Activated T-helper 1 cell treated with anti-CD3 and anti-CD28 coated beads, Interleukin-12 subunit alpha, Interleukin-12 subunit beta, Interleukin-2, Interleukin-4 antibody, amounts not matched to agents 30 ng/mL and 10 ng/mL and 1 ng/mL, durations not matched to agents 14 hours and 24 hours and 36 hours (primary cell): ENCODE results near the gene GADD45G. TPM values are rescaled to one million over a fixed set of nuclear protein-coding genes. Genes with fewer than 3 reads are reported as not detected.

Experiments used
- DNase-seq: peaks from one replicate; pipeline ENCODE4 v3.0.0; 2021; ENCODE audit warnings: low spot score
- H3K27ac Mint-ChIP-seq: one replicate; pipeline ENCODE4 v1.8.0; 2021; ENCODE audit warnings: mild to moderate bottlenecking, mixed read lengths
- H3K27me3 Mint-ChIP-seq: one replicate; pipeline ENCODE4 v1.8.0; 2022; ENCODE audit warnings: mild to moderate bottlenecking, moderate library complexity, mixed read lengths; ENCODE audit not compliant: insufficient read depth
- H3K36me3 Mint-ChIP-seq: one replicate; pipeline ENCODE4 v1.8.0; 2021; ENCODE audit warnings: low read depth, mixed read lengths
- H3K4me1 Mint-ChIP-seq: one replicate; pipeline ENCODE4 v1.8.0; 2021; ENCODE audit warnings: low read depth, mixed read lengths
- H3K4me3 Mint-ChIP-seq: one replicate; pipeline ENCODE4 v1.8.0; 2021; ENCODE audit warnings: mild to moderate bottlenecking, moderate library complexity, mixed read lengths
- H3K9me3 Mint-ChIP-seq: one replicate; pipeline ENCODE4 v1.8.0; 2021; ENCODE audit warnings: mixed read lengths
- intact Hi-C: fragments of 100-400 bp; cut with micrococcal nuclease; formaldehyde crosslinking; loops from one replicate; pipeline ENCODE4 v1.15.1; 2024
- total RNA-seq: library from RNA; stranded (reverse); gene quantifications from 2 replicates; pipeline ENCODE4 v1.2.3, GENCODE V29; 2022

Gene GADD45G
- total RNA-seq, 1 donor from 2014 or later = 37.2 TPM

DNA sequence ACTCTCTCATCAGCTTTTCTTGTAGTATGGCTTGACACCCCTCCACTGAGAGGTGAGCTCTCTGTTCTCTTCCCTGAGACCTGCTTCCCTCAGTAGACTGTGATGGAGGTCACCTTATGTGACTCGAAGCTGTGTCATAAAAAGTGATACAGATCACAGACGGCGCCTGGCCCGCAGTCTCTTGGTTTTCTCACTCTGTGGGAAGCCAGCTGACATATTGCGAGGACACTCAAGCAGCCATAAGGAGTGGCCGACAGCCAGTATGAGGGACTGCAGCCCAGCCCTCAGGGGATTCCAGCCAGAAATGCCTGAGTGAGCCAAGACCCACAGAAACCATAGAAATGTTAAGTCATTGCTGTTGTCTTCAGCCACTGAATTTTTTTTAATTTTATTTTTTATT is 38.0 kb downstream of the GADD45G start:
- Mint-ChIP-seq H3K4me1 (peaks cover 9% of the 10 kb centered on the region), H3K4me3 (no peak overlapping the region), H3K27me3 (peaks cover 2% of the 10 kb centered on the region), H3K27ac (no peak overlapping the region), H3K36me3 (peaks cover 4% of the 10 kb centered on the region), H3K9me3 (no peaks in the 10 kb centered on the region)
- DNase-seq = no peak
- intact Hi-C loops = no loop called here

DNA sequence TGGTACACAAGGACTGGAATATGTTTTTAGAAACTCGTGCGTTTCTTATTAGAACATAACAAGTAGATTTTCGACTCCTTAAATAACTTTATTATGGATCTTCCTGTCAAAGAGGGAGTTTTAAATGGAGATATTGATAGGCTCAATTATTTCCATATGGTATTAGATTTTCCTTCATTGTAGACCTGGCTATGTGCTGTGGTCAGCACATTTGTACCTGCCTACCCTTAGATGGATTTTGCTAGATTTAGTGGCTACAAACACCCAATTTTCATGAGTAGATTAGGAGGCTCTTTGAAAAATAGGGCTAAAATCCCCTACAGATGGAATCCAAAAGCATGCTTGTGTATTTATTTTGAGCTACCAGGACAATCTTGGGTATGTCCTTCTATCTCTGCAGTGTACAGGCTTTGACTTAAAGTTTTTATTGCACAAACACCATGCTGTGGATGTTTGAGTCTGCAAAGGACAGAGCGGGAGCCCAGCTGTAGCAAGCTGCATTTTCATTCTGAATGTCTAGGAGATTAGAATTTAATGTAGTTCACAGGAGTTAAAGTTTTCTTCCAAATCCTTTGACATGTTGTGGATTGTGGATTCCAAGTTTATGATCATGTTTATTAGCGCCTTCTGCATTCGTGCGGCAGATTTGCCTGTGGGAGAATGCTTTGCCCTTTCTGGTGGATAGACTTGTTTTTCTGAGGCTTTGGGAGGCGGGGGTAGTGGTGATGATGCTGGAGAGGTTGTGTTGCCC is 41.6 kb downstream of the GADD45G start:
- intact Hi-C loops = no loop called here

DNA sequence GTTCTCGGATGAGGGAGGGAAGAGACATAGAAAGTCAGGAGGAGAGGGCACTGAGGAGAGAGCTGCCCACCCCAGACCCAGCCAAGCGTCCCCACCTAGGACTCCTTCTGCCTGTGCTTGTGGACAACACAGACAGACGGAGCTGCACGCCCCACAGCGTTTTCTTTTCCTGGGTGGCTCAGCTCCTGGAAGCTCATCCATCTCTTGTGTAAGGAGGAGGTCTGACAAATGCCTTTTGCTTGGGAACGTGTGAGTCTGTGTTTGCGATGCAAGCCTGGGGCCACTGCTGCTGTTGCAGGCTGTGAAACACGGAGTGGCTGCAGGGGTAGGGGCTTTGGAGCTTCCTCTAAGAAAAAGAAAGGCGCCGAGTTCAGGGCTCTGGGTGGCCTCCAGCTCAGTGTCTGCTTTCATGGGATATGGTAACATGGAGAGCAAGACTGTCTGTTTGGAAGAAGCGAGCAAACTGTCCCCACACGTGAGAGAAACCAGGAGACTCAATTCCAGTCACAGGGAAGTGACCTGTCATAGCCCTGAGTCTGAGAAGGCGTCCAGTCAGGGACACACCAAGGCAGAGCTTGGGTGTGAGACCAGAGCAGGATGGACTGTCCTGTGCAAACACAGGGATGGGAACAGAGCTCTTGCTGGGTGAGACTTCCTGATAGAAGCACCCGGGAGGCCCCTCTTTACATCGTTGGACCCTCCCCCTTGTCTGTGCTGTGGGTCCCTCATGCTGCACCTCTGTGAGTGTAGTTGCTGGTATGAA is 42.7 kb downstream of the GADD45G start:
- H3K4me3 Mint-ChIP-seq = no peak overlapping the region
- no peak overlapping the region for H3K27ac Mint-ChIP-seq
- H3K4me1 Mint-ChIP-seq = peaks cover 24% of the 10 kb centered on the region
- peaks cover 4% of the 10 kb centered on the region for H3K36me3 Mint-ChIP-seq
- no peak for DNase-seq
- no peaks in the 10 kb centered on the region for H3K9me3 Mint-ChIP-seq
- H3K27me3 Mint-ChIP-seq = peaks cover 9% of the 10 kb centered on the region
- intact Hi-C loops = no loop called here

More for the DNA sequence above, 41.6 kb downstream of the GADD45G start:
- H3K9me3 Mint-ChIP-seq = no peaks in the 10 kb centered on the region
- H3K4me1 Mint-ChIP-seq = peaks cover 14% of the 10 kb centered on the region
- peaks cover 4% of the 10 kb centered on the region for H3K36me3 Mint-ChIP-seq
- H3K27ac Mint-ChIP-seq = no peak overlapping the region
- H3K27me3 Mint-ChIP-seq = peaks cover 8% of the 10 kb centered on the region
- DNase-seq = no peak
- H3K4me3 Mint-ChIP-seq = no peak overlapping the region

DNA sequence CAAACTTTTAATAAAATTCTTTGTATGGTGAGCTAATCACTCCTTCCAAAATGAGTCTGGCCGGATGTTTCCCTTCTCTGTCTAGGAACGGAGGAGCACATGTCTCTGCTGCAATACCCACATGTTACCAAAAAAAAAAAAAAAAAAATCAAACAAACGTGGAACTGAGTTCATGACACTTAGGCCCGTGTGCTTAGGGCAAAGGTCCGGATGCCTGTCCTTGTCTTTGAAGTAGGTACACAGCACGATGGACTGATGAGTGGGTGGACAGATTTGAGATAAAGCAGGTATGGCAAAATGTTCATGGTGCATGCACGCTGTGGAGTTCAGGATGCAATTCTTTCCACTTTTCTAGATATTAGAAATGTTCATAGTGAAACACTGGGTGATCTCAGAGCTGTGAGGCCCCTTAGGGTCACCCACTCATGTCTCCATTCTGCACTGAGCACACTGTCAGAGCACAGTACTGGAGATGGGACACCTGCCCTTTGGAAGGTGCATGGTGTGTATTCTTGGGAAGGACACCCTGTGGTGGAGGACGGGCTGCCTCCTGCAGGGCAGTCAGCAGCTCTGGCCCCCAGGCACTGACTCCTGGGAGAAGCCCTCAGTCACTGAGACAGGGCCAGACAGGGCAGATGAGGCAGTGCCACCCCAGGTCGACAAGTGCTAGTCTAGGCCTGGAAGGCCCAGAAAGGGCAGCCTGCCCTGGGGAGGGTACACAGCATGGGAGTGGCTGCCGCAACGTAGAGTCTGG is 43.6 kb downstream of the GADD45G start:
- no peaks in the 10 kb centered on the region for H3K9me3 Mint-ChIP-seq
- no peak overlapping the region for H3K4me3 Mint-ChIP-seq
- peaks cover 24% of the 10 kb centered on the region for H3K4me1 Mint-ChIP-seq
- peaks cover 4% of the 10 kb centered on the region for H3K36me3 Mint-ChIP-seq
- no peak for DNase-seq
- H3K27me3 Mint-ChIP-seq = peaks cover 9% of the 10 kb centered on the region
- H3K27ac Mint-ChIP-seq = no peak overlapping the region
- intact Hi-C loops = no loop called here

DNA sequence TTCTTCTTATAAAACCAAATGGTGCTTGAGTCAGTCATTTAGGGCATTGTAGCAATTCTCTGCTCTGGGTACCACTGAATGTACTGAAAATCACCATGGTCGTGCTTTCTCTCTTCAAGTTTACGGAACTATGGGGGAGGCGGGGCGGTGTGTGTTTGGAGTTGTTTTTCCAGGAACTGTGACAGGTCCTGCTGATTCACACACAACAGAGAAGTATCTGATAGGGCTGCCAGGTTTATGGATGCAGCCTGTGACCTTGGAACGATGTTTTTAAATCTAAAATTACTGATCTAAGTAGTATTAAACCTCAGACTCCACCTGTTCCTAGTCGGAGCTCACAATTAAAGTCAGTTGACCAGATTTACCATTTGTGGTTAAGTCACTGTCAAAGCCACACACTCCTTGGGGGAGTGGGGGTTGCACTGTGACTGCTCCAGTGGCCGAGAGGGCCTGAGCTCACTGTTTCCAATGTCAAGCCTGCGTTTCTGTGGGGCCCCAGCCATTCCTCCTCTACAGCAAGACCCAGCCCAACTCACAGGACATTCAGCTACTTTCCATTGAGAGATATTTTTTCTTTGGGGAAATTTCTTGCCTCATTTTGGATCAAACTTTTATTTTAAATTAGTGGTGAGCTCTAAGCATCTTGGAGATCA is 44.4 kb downstream of the GADD45G start:
- H3K4me3 Mint-ChIP-seq = no peak overlapping the region
- H3K4me1 Mint-ChIP-seq = peaks cover 17% of the 10 kb centered on the region
- intact Hi-C loops = no loop called here
- H3K27me3 Mint-ChIP-seq = peaks cover 11% of the 10 kb centered on the region
- no peak overlapping the region for H3K27ac Mint-ChIP-seq
- H3K9me3 Mint-ChIP-seq = no peaks in the 10 kb centered on the region
- DNase-seq = no peak
- H3K36me3 Mint-ChIP-seq = peaks cover 4% of the 10 kb centered on the region

DNA sequence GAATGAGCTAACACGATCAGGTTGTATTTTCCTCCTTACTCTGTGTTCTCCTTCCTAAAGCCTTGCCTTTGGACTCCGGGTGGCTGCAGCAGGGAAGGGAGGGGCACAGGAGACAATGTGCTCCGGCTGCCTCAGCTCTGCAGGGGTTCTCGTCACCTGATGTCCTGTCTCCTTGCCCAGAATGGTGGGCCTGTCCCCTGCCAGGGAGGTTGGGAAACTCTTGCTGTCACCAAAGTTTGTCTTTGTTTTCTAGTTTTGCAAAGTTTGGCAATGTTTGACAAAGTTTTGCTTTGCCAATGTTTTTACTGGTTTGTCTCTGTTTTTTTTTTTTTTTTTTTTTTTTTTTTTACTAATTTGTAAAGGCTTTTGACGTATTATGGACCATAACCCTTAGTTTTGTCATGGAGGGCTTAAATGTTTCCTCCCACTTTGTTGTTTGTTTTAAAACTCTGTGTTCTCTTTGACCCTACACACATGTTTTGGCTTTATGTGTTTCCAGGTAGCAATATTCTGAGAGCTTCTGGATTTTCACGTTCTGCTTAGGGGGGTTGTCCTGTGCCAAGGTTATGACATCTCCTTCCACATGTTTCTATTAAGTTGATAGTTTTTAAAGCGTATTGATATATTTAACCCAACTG is 49.3 kb downstream of the GADD45G start:
- Mint-ChIP-seq H3K9me3 (no peaks in the 10 kb centered on the region), H3K36me3 (no peaks in the 10 kb centered on the region), H3K27ac (no peak overlapping the region), H3K27me3 (peaks cover 15% of the 10 kb centered on the region), H3K4me1 (peaks cover 62% of the 10 kb centered on the region), H3K4me3 (no peak overlapping the region)
- intact Hi-C loops = no loop called here
- no peak for DNase-seq

DNA sequence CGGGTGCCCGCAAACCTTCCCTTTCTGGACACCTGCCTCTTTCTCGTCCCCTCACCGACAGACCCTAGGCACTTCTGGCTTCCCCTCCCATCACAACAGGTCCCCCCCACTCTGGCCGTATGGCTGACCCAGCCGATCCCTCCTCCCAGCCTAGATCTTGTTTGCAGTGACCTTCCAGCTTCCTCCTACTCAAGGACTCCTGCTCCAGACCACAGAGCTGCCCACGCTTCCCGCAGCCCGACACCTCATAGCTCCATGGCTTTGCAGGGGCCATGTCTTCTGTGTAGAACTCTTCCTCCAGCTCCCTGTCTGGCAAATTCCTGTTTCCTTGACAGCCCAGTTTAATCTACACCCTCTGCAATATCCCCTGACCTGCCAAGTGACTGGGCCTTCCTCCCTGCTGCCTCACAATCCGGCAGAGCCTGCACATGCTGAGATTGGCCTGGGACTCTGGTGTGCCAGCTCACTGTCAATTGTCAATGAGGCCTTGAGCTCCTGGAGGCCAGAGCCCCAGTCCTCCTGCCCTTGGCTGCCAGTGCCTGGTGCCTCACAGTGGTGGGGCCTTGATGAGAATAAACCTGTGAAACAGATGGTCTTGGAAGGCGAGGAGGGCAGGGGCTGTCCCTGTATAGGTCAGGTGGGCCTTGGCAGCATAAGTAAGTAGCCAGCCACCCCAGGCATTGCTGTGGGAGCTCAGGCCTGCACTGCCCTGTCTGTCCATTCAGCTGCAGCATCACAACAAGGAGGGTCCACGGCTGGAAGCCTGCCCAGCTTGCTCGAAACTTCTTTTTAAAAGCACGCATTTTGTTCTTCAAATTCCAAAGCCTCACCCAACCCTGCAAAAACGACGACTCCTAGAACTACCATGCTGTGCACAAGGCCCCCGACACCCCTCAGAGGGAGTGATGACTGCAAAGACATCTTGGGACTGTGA is 50.5 kb downstream of the GADD45G start:
- Mint-ChIP-seq H3K27me3 (peaks cover 15% of the 10 kb centered on the region), H3K4me3 (no peak overlapping the region), H3K27ac (no peak overlapping the region), H3K36me3 (no peaks in the 10 kb centered on the region), H3K4me1 (peaks cover 70% of the 10 kb centered on the region), H3K9me3 (no peaks in the 10 kb centered on the region)
- intact Hi-C loops = no loop called here
- no peak for DNase-seq

Other genes with a start within 250 kb of the GADD45G start
- 388 and 411 TPM in 2 replicates for gene SEMA4D, start 106.9 kb upstream of the GADD45G start, total RNA-seq